Measurements from ENCODE around the gene CHD6.

The CHD6 gene

GRCh38 chr20:41398408-41398807 is 219.8 kb downstream of the CHD6 start:
- no peak for TF ChIP-seq CTCF (IDR thresholded peaks at IDR 0.05)
- H3K4me2 ChIP-seq (ENCODE audit: low read length), result no peak overlapping the region
- H2AFZ ChIP-seq, result no peak overlapping the region
- H3K27me3 ChIP-seq (ENCODE audit: control insufficient read depth, insufficient read depth, low read length), result no peaks in the 10 kb centered on the region
- H3K79me2 ChIP-seq, result no peaks in the 10 kb centered on the region
- no peaks in the 10 kb centered on the region for H3K4me1 ChIP-seq
- H3K9me3 ChIP-seq (ENCODE audit: control insufficient read depth, low read length), result no peaks in the 10 kb centered on the region
- no peak overlapping the region for H3K9ac ChIP-seq
- H3K36me3 ChIP-seq (ENCODE audit: control insufficient read depth, insufficient read depth, low read length), result no peaks in the 10 kb centered on the region
- no peak overlapping the region for H3K4me3 ChIP-seq (ENCODE audit: low read depth, low read length)
- H3K27ac ChIP-seq, result no peak overlapping the region

GRCh38 chr20:41395667-41396664 is 222.2 kb downstream of the CHD6 start:
- Histone ChIP-seq H3K9ac (no peak overlapping the region), H2AFZ (no peak overlapping the region), H3K4me3 (ENCODE audit: low read depth, low read length) (no peak overlapping the region), H3K9me3 (ENCODE audit: control insufficient read depth, low read length) (no peaks in the 10 kb centered on the region), H3K27me3 (ENCODE audit: control insufficient read depth, insufficient read depth, low read length) (no peaks in the 10 kb centered on the region), H3K4me2 (ENCODE audit: low read length) (no peak overlapping the region), H3K4me1 (no peaks in the 10 kb centered on the region), H3K36me3 (ENCODE audit: control insufficient read depth, insufficient read depth, low read length) (no peaks in the 10 kb centered on the region), H3K27ac (no peak overlapping the region), H3K79me2 (no peaks in the 10 kb centered on the region)
- no peak for TF ChIP-seq CTCF (IDR thresholded peaks at IDR 0.05)

GRCh38 chr20:41394931-41395666 is 223.1 kb downstream of the CHD6 start:
- no peaks in the 10 kb centered on the region for H3K4me1 ChIP-seq
- no peak overlapping the region for H3K9ac ChIP-seq
- H2AFZ ChIP-seq, result no peak overlapping the region
- no peak overlapping the region for H3K4me2 ChIP-seq (ENCODE audit: low read length)
- H3K79me2 ChIP-seq, result no peaks in the 10 kb centered on the region
- no peaks in the 10 kb centered on the region for H3K9me3 ChIP-seq (ENCODE audit: control insufficient read depth, low read length)
- no peak overlapping the region for H3K4me3 ChIP-seq (ENCODE audit: low read depth, low read length)
- no peak for TF ChIP-seq CTCF (IDR thresholded peaks at IDR 0.05)
- no peaks in the 10 kb centered on the region for H3K27me3 ChIP-seq (ENCODE audit: control insufficient read depth, insufficient read depth, low read length)
- H3K27ac ChIP-seq, result no peak overlapping the region
- no peaks in the 10 kb centered on the region for H3K36me3 ChIP-seq (ENCODE audit: control insufficient read depth, insufficient read depth, low read length)

GRCh38 chr20:41394081-41394480 is 224.1 kb downstream of the CHD6 start:
- no peak overlapping the region for H3K27ac ChIP-seq
- TF ChIP-seq CTCF (IDR thresholded peaks at IDR 0.05), result no peak
- H3K4me3 ChIP-seq (ENCODE audit: low read depth, low read length), result no peak overlapping the region
- no peak overlapping the region for H2AFZ ChIP-seq
- no peak overlapping the region for H3K9ac ChIP-seq
- H3K9me3 ChIP-seq (ENCODE audit: control insufficient read depth, low read length), result no peaks in the 10 kb centered on the region
- H3K36me3 ChIP-seq (ENCODE audit: control insufficient read depth, insufficient read depth, low read length), result no peaks in the 10 kb centered on the region
- H3K4me2 ChIP-seq (ENCODE audit: low read length), result no peak overlapping the region
- H3K27me3 ChIP-seq (ENCODE audit: control insufficient read depth, insufficient read depth, low read length), result no peaks in the 10 kb centered on the region
- H3K4me1 ChIP-seq, result no peaks in the 10 kb centered on the region
- no peaks in the 10 kb centered on the region for H3K79me2 ChIP-seq

Data from parathyroid adenoma (tissue), 2 donors.